Gastrocnemius medialis (tissue), 4 donors: ENCODE data around the gene NEDD4. TPM values are rescaled to one million over a fixed set of nuclear protein-coding genes. Genes with fewer than 3 reads are reported as not detected.
"Not testable (repeated sequence)": the region's sequence is repeated elsewhere in the genome, so short reads cannot be mapped to it uniquely, and the experiment has no call there.

Source experiments
- ATAC-seq, 2 donors: fragments of 150-250 bp; one replicate each; pipeline ENCODE4 v1.9.1; 2016
- DNase-seq, 2 donors: peaks; one replicate each; pipeline ENCODE4 v3.0.0-alpha.2; 2019
- H3K27ac ChIP-seq, 4 donors: fragments of 200-600 bp; sonication (generic); 1 replicate in 1 of 4; 2 replicates in 3 of 4; pipeline ENCODE4 v1.5.1; 2016 to 2018; ENCODE audit warnings: mild to moderate bottlenecking in 2 of 4, moderate library complexity in 1 of 4
- H3K27me3 ChIP-seq, 3 donors: fragments of 200-600 bp; sonication (generic) in 2 of 3; 1 replicate in 1 of 3; 2 replicates in 2 of 3; pipeline versions ENCODE4 v1.5.1 to v1.6.0; 2016 to 2019; ENCODE audit warnings: mild to moderate bottlenecking in 1 of 3, moderate library complexity in 1 of 3
- H3K36me3 ChIP-seq, 2 donors: fragments of 200-600 bp; sonication (generic) in 1 of 2; one replicate each; pipeline ENCODE4 v1.5.1; 2017 to 2018
- H3K4me1 ChIP-seq, 2 donors: fragments of 200-600 bp; sonication (generic) in 1 of 2; one replicate each; pipeline ENCODE4 v1.5.1; 2016 to 2017; ENCODE audit warnings: mild to moderate bottlenecking in 2 of 2
- H3K4me3 ChIP-seq, 4 donors: fragments of 200-600 bp; sonication (generic) in 3 of 4; 1 replicate in 1 of 4; 2 replicates in 3 of 4; pipeline ENCODE4 v1.5.1; 2016 to 2019; ENCODE audit warnings: mild to moderate bottlenecking in 2 of 4
- H3K9me3 ChIP-seq, 3 donors: fragments of 200-600 bp; sonication (generic) in 2 of 3; 1 replicate in 1 of 3; 2 replicates in 2 of 3; pipeline ENCODE4 v1.5.1; 2016 to 2019
- CTCF ChIP-seq, 5 experiments: fragments of 450-650 bp in 3 of 5; fragments of 200-600 bp in 2 of 5; sonication (generic) in 2 of 5; IDR thresholded peaks in 4 of 5; conservative IDR thresholded peaks in 1 of 5; 1 replicate in 4 of 5; 2 replicates in 1 of 5; pipeline ENCODE4 v1.5.1; 2016 to 2019; ENCODE audit warnings: antibody characterized with exemption in 5 of 5, mild to moderate bottlenecking in 3 of 5, moderate library complexity in 3 of 5
- POLR2A ChIP-seq, 2 donors: fragments of 450-650 bp; IDR thresholded peaks; one replicate each; pipeline ENCODE4 v1.6.1; 2017; ENCODE audit warnings: antibody characterized with exemption in 2 of 2, mild to moderate bottlenecking in 2 of 2, moderate library complexity in 2 of 2
- in situ Hi-C, 4 donors: fragments of 200-750 bp; cut with MboI; loops; one replicate each; pipeline versions ENCODE4 v1.15.0 to v1.8.0; 2017; ENCODE audit warnings: low sequenced_read_pairs in 4 of 4
- intact Hi-C: fragments of 100-400 bp; cut with DNase I; formaldehyde crosslinking; loops from one replicate; pipeline ENCODE4 v1.15.1; 2023; ENCODE audit warnings: low total_unique reads
- total RNA-seq, 4 donors: library from RNA; depleted of rRNA; stranded (reverse); fragments of >200 nt; gene quantifications; one replicate each; pipeline versions ENCODE4 v1.1.0 to v1.2.3, GENCODE V29; 2016

Gene NEDD4
- total RNA-seq, 4 donors from 2014 or later, result 45.4 to 475 (median 205) TPM

- Histone ChIP-seq H3K4me3 (no peak overlapping the region), H3K4me1 (no peaks in the 10 kb centered on the region), H3K36me3 (peaks cover 0 to 1% of the 10 kb centered on the region in 2 donors), H3K27ac (no peak overlapping the region), H3K9me3 (no peaks in the 10 kb centered on the region), H3K27me3 (no peaks in the 10 kb centered on the region)
- no peak for DNase-seq
- TF ChIP-seq CTCF (IDR thresholded peaks at IDR 0.05 in 4 of 5, conservative IDR thresholded peaks at IDR 0.05 in 1 of 5), result no peak
- TF ChIP-seq POLR2A (IDR thresholded peaks at IDR 0.05), result no peak
- no peak for ATAC-seq
- intact Hi-C loops (no loop called here), in situ Hi-C loops (no loop called here)
Observed at GRCh38 chr15:55959744-55960447, 33.5 kb downstream of the NEDD4 start.

GRCh38 chr15:55958349-55958748 is 35.1 kb downstream of the NEDD4 start:
- Histone ChIP-seq H3K27me3 (no peaks in the 10 kb centered on the region), H3K27ac (no peak overlapping the region), H3K4me1 (no peaks in the 10 kb centered on the region), H3K36me3 (no peaks in the 10 kb centered on the region), H3K9me3 (no peaks in the 10 kb centered on the region), H3K4me3 (no peak overlapping the region)
- DNase-seq (no peak), ATAC-seq (no peak)
- in situ Hi-C loops, result no loop called here
- no peak for TF ChIP-seq CTCF (IDR thresholded peaks at IDR 0.05 in 4 of 5, conservative IDR thresholded peaks at IDR 0.05 in 1 of 5)
- TF ChIP-seq POLR2A (IDR thresholded peaks at IDR 0.05), result no peak
- intact Hi-C loops, result no loop called here

GRCh38 chr15:55954862-55955605 is 38.4 kb downstream of the NEDD4 start:
- no peak for TF ChIP-seq POLR2A (IDR thresholded peaks at IDR 0.05)
- no peak for TF ChIP-seq CTCF (IDR thresholded peaks at IDR 0.05 in 4 of 5, conservative IDR thresholded peaks at IDR 0.05 in 1 of 5)
- intact Hi-C loops, result no loop called here

GRCh38 chr15:55952501-55953274 is 40.7 kb downstream of the NEDD4 start:
- H3K4me1 ChIP-seq, H3K4me3 ChIP-seq, H3K27ac ChIP-seq, H3K9me3 ChIP-seq, in situ Hi-C loops, DNase-seq, intact Hi-C loops, H3K27me3 ChIP-seq, ATAC-seq, H3K36me3 ChIP-seq: not testable (repeated sequence)

More at GRCh38 chr15:55954862-55955605, 38.4 kb downstream of the NEDD4 start:
- ATAC-seq (no peak), DNase-seq (no peak)
- Histone ChIP-seq H3K4me3 (no peak overlapping the region), H3K9me3 (no peaks in the 10 kb centered on the region), H3K27me3 (no peaks in the 10 kb centered on the region), H3K27ac (no peak overlapping the region), H3K4me1 (no peaks in the 10 kb centered on the region), H3K36me3 (no peaks in the 10 kb centered on the region)
- in situ Hi-C loops, result no loop called here

DNA sequence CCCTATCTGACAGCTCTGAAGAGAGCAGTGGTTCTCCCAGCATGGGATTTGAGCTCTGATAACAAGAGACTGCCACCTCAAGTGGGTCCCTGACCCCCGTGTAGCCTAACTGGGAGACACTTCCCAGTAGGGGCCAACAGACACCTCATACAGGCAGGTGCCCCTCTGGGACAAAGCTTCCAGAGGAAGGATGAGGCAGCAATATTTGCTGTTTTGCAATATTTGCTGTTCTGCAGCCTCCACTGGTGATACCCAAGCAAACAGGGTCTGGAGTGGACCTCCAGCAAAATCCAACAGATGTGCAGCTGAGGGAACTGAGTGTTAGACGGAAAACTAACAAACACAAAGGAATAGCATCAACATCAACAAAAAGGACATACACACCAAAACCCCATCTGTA is 48.8 kb downstream of the NEDD4 start:
- intact Hi-C loops, in situ Hi-C loops, DNase-seq, H3K4me3 ChIP-seq, H3K9me3 ChIP-seq, H3K36me3 ChIP-seq, H3K27ac ChIP-seq, ATAC-seq, H3K4me1 ChIP-seq, H3K27me3 ChIP-seq: not testable (repeated sequence)
